Progenitor cell of endocrine pancreas (in vitro differentiated cells): ENCODE results near the gene CCDC149. TPM values are rescaled to one million over a fixed set of nuclear protein-coding genes. Genes with fewer than 3 reads are reported as not detected.

ENCODE experiments used
- DNase-seq: peaks from one replicate; pipeline ENCODE4 v3.0.0; 2021; ENCODE audit warnings: low spot score; ENCODE audit not compliant: unreplicated experiment
- H3K27ac Mint-ChIP-seq: 2 replicates; pipeline ENCODE4 v1.8.0; 2021; ENCODE audit warnings: mild to moderate bottlenecking, moderate library complexity, mixed read lengths
- H3K27me3 Mint-ChIP-seq: 2 replicates; pipeline ENCODE4 v1.8.0; 2021; ENCODE audit warnings: mixed read lengths
- H3K36me3 Mint-ChIP-seq: 2 replicates; pipeline ENCODE4 v1.8.0; 2022; ENCODE audit warnings: mixed read lengths; ENCODE audit not compliant: insufficient read depth
- H3K4me1 Mint-ChIP-seq: 2 replicates; pipeline ENCODE4 v1.8.0; 2021; ENCODE audit warnings: low read depth, mixed read lengths
- H3K4me3 Mint-ChIP-seq: 2 replicates; pipeline ENCODE4 v1.8.0; 2021; ENCODE audit warnings: low read depth, mild to moderate bottlenecking, moderate library complexity, mixed read lengths
- H3K9me3 Mint-ChIP-seq: 2 replicates; pipeline ENCODE4 v1.8.0; 2021; ENCODE audit warnings: low read depth, mixed read lengths
- total RNA-seq: library from RNA; stranded (reverse); gene quantifications from 2 replicates; pipeline ENCODE4 v1.2.1, GENCODE V29; 2021
- TF ChIP-seq, protein P1 (sequence below): fragments of 200-600 bp; sonication (generic); IDR thresholded peaks from one replicate; pipeline ENCODE4 v1.5.0; 2021; ENCODE audit warnings: antibody characterized with exemption, mild to moderate bottlenecking; ENCODE audit not compliant: unreplicated experiment

The CCDC149 gene
- total RNA-seq, 1 donor from 2014 or later: 13.2 TPM

DNA sequence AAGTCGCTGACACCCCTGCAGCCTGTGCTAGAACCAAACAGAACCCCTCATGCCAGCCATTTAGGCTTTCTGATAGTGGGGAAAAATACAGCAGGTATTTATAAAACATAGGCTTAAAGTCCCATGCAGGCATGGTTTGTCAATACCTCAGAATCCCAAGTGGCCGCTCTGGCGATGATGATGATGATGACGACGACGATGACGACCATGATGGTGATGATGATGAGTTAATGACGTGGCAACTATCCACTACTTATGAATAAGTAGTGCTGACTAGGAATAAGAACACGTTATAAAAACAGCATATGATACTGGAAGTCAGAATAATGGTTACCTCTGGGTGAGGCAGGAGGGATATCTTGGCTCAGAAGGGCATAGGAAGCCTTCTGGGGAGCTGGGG lies 18.0 kb downstream of the CCDC149 start:
- peaks cover 2% of the 10 kb centered on the region for H3K36me3 Mint-ChIP-seq
- no peaks in the 10 kb centered on the region for H3K4me1 Mint-ChIP-seq
- H3K4me3 Mint-ChIP-seq: no peak overlapping the region
- TF ChIP-seq, protein P1, sequence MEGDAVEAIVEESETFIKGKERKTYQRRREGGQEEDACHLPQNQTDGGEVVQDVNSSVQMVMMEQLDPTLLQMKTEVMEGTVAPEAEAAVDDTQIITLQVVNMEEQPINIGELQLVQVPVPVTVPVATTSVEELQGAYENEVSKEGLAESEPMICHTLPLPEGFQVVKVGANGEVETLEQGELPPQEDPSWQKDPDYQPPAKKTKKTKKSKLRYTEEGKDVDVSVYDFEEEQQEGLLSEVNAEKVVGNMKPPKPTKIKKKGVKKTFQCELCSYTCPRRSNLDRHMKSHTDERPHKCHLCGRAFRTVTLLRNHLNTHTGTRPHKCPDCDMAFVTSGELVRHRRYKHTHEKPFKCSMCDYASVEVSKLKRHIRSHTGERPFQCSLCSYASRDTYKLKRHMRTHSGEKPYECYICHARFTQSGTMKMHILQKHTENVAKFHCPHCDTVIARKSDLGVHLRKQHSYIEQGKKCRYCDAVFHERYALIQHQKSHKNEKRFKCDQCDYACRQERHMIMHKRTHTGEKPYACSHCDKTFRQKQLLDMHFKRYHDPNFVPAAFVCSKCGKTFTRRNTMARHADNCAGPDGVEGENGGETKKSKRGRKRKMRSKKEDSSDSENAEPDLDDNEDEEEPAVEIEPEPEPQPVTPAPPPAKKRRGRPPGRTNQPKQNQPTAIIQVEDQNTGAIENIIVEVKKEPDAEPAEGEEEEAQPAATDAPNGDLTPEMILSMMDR: no peak
- H3K27me3 Mint-ChIP-seq: no peaks in the 10 kb centered on the region
- H3K27ac Mint-ChIP-seq: no peak overlapping the region
- no peak for DNase-seq
- H3K9me3 Mint-ChIP-seq: no peaks in the 10 kb centered on the region

DNA sequence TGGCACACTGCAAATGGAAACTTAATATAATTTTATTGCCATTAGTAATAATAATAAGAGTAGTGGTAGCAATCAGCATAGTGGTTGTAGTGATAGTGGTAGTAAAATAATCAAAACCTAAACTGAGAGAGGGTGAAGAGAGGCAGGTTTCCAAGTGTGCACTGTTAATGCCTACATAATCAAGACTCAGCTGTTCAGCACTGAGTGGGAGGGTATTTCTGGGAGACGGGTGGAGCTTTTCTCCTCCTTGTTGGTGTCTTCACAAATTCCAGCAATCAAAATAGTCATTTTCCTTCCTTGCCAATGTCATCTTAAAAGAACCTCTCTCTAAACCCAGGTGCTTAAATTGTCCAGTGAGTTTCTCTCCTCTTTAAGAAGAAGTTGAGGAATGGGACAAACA lies 18.6 kb downstream of the CCDC149 start:
- H3K27me3 Mint-ChIP-seq: no peaks in the 10 kb centered on the region
- H3K27ac Mint-ChIP-seq: no peak overlapping the region
- peaks cover 2% of the 10 kb centered on the region for H3K36me3 Mint-ChIP-seq
- H3K4me1 Mint-ChIP-seq: no peaks in the 10 kb centered on the region
- TF ChIP-seq, protein P1: no peak
- no peak for DNase-seq
- no peaks in the 10 kb centered on the region for H3K9me3 Mint-ChIP-seq
- no peak overlapping the region for H3K4me3 Mint-ChIP-seq

DNA sequence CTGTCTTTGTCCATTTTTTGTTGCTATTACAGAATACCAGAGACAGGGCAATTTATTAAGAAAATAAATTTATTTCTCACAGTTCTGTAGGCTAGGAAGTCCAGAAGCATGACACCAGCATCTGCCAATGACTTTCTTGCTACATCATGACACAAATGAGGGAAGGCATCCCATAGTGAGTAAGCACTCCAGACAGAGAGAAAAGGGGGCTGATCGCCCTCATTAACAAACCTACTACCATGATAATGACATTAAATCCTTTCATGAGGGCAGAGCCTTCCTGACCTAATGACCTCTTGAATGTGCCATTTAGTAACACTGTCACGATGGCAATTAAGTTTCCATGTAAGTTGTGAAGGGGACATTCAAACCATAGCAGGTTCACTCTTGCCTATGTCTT lies 20.1 kb downstream of the CCDC149 start:
- H3K27ac Mint-ChIP-seq: no peak overlapping the region
- H3K4me1 Mint-ChIP-seq: no peaks in the 10 kb centered on the region
- peaks cover 2% of the 10 kb centered on the region for H3K36me3 Mint-ChIP-seq
- TF ChIP-seq, protein P1: no peak
- H3K4me3 Mint-ChIP-seq: no peak overlapping the region
- H3K9me3 Mint-ChIP-seq: no peaks in the 10 kb centered on the region
- no peaks in the 10 kb centered on the region for H3K27me3 Mint-ChIP-seq
- no peak for DNase-seq

DNA sequence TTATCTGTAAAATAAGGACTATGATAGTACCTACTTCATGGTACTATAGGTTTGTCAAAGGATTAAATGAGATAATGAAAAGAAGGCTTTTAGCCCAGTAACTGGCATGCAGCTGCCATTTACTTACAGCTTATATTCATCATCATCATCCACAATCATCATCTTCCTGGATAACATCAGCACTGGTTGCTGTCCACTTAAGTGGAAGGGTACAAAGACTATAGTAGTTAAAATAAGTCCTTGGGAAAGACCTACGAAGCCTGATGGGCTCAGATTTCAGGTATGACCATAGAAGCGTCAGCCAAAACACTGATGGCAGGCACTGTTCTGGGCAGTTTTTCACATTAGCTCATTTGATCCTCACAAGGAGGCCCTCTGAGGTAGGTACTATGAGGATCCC lies 20.6 kb downstream of the CCDC149 start:
- Mint-ChIP-seq H3K4me1 (no peaks in the 10 kb centered on the region), H3K4me3 (no peak overlapping the region), H3K9me3 (no peaks in the 10 kb centered on the region), H3K36me3 (peaks cover 2% of the 10 kb centered on the region), H3K27me3 (no peaks in the 10 kb centered on the region), H3K27ac (no peak overlapping the region)
- no peak for DNase-seq
- TF ChIP-seq, protein P1: no peak

DNA sequence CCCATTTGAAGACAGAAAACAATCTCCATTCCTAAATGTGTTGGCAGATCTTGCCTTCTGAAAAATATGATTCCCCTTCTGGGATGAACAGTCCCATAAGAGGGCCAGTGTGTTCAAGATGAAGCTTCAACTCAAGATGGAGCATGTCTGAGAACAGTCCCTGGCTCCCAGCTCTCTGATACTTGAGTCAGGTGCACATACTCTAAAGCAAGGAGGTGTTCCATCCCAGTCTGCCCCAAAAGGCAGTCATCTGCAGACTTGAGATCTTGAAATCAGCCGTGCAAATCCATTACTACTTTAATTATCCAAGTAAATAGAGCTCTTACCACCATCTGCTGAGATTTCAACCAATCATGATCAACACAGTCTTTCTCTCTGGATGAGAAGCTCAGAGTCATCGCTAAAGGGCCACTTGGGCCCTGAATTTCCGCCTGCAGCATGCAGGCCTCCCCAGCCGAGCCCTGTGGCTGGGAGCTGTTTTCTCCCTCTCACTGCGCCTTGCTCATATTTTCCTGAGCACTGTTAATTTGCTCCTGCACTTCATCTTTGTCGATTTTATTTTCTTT lies 22.2 kb downstream of the CCDC149 start:
- no peak for DNase-seq
- TF ChIP-seq, protein P1: no peak
- Mint-ChIP-seq H3K27me3 (no peaks in the 10 kb centered on the region), H3K36me3 (peaks cover 2% of the 10 kb centered on the region), H3K4me1 (no peaks in the 10 kb centered on the region), H3K4me3 (no peak overlapping the region), H3K9me3 (no peaks in the 10 kb centered on the region), H3K27ac (no peak overlapping the region)
